ENCODE measurements around the gene FOXB2. TPM values are rescaled to one million over a fixed set of nuclear protein-coding genes. Genes with fewer than 3 reads are reported as not detected.

The FOXB2 gene
- total RNA-seq, 2 donors from 2014 or later: not detected

GRCh38 chr9:77023726-77024125, 4.3 kb downstream of the FOXB2 start:
- H3K4me3 Mint-ChIP-seq: no peak overlapping the region
- peaks cover 10% of the 10 kb centered on the region for H3K4me1 Mint-ChIP-seq
- H3K9me3 Mint-ChIP-seq: no peaks in the 10 kb centered on the region
- 85 to 100% methylated on average over 3 to 10 of the region's 10 CpGs for WGBS, 2 experiments (ENCODE audit: insufficient coverage in 1 of 2, insufficient read length in 1 of 2)
- H3K27me3 ChIP-seq (ENCODE audit: control insufficient read depth, insufficient read depth, low read length, poor library complexity, severe bottlenecking): peaks cover 75% of the 10 kb centered on the region
- TF ChIP-seq, protein P1, sequence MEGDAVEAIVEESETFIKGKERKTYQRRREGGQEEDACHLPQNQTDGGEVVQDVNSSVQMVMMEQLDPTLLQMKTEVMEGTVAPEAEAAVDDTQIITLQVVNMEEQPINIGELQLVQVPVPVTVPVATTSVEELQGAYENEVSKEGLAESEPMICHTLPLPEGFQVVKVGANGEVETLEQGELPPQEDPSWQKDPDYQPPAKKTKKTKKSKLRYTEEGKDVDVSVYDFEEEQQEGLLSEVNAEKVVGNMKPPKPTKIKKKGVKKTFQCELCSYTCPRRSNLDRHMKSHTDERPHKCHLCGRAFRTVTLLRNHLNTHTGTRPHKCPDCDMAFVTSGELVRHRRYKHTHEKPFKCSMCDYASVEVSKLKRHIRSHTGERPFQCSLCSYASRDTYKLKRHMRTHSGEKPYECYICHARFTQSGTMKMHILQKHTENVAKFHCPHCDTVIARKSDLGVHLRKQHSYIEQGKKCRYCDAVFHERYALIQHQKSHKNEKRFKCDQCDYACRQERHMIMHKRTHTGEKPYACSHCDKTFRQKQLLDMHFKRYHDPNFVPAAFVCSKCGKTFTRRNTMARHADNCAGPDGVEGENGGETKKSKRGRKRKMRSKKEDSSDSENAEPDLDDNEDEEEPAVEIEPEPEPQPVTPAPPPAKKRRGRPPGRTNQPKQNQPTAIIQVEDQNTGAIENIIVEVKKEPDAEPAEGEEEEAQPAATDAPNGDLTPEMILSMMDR (conservative IDR thresholded peaks at IDR 0.05): no peak
- H3K36me3 ChIP-seq (ENCODE audit: control insufficient read depth, insufficient read depth, low read length): no peaks in the 10 kb centered on the region
- no peak overlapping the region for H3K27ac Mint-ChIP-seq
- no peaks in the 10 kb centered on the region for H3K36me3 Mint-ChIP-seq (ENCODE audit: low read depth)
- no peak overlapping the region for H3K9ac ChIP-seq (ENCODE audit: extremely low read depth, low read length, poor library complexity, severe bottlenecking)
- no peaks in the 10 kb centered on the region for H3K9me3 ChIP-seq (ENCODE audit: control insufficient read depth, low read length)
- no peak overlapping the region for H3K27ac ChIP-seq (ENCODE audit: low read depth, low read length)
- peaks cover 81% of the 10 kb centered on the region for H3K27me3 Mint-ChIP-seq (ENCODE audit: insufficient read depth)
- no peak overlapping the region for H3K4me3 ChIP-seq (ENCODE audit: low read length)
- H3K4me1 ChIP-seq (ENCODE audit: control insufficient read depth, insufficient read depth, low read length): no peaks in the 10 kb centered on the region
- no peak for DNase-seq

DNA sequence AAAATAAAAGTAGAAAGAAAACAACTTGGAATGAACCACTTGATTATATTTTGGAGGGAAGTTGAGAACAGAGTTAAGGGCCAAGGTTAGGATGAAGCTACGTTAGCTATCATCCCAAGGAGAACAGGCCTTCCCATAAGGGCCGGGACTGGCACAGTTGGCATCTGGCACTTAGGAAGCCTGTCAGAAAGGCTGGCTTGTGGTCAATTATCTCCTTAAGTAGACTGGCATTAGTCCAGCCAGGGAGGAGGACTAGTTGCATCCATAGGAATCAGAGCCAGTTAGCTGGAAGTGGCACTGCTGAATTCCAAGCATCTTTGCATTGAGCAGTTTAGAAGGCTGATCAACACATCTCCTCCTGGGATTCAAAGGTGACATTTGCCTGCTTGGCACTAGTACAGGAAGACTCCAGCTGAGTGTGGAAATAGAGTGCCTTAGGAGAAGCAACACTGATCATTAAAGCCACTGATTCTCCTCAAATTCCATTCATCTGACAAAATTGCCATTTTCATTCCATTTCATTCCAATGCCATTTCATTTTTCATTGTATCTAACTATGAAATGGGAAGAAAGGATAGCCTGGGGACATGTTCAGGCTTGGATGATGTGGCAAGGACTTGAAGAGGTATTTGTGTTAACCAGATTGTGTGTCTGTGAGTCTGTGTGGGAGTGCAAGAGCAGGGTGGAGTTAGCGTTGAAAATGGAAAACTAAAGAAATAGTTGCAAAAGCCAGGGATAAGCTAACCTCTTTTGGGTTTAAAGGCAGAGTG, 5.5 kb downstream of the FOXB2 start:
- Histone ChIP-seq H3K4me1 (ENCODE audit: control insufficient read depth, insufficient read depth, low read length) (no peaks in the 10 kb centered on the region), H3K36me3 (ENCODE audit: control insufficient read depth, insufficient read depth, low read length) (no peaks in the 10 kb centered on the region), H3K9ac (ENCODE audit: extremely low read depth, low read length, poor library complexity, severe bottlenecking) (no peak overlapping the region), H3K27ac (ENCODE audit: low read depth, low read length) (no peak overlapping the region), H3K4me3 (ENCODE audit: low read length) (no peak overlapping the region), H3K27me3 (ENCODE audit: control insufficient read depth, insufficient read depth, low read length, poor library complexity, severe bottlenecking) (peaks cover 63% of the 10 kb centered on the region), H3K9me3 (ENCODE audit: control insufficient read depth, low read length) (no peaks in the 10 kb centered on the region)
- H3K27me3 Mint-ChIP-seq (ENCODE audit: insufficient read depth): peaks cover 71% of the 10 kb centered on the region
- H3K4me3 Mint-ChIP-seq: no peak overlapping the region
- DNase-seq: no peak
- WGBS, 2 experiments (ENCODE audit: insufficient coverage in 1 of 2, insufficient read length in 1 of 2): 88 to 91% methylated on average over 3 of the region's 3 CpGs
- peaks cover 10% of the 10 kb centered on the region for H3K4me1 Mint-ChIP-seq
- no peak overlapping the region for H3K27ac Mint-ChIP-seq
- TF ChIP-seq, protein P1 (conservative IDR thresholded peaks at IDR 0.05): no peak
- no peaks in the 10 kb centered on the region for H3K9me3 Mint-ChIP-seq
- H3K36me3 Mint-ChIP-seq (ENCODE audit: low read depth): no peaks in the 10 kb centered on the region

DNA sequence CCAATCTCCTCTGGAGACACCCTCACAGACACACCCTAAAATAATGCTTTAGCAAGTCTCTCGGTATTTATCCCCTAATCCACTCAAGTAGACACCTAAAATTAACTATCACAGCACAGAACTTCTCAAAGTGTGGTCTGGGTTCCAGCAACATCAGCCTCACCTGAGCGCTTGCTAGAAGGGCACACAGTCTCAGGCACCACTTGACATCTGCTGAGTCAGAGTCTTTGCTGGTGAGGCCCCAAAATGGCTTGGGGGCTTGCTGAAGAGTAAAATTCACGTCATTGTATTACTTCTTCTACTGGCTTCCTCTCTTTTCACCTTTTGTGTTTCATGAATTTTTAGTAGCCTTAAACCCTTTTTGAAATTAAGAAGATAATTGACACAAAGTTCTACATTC, 9.0 kb downstream of the FOXB2 start:
- 65 to 67% methylated on average over 2 to 3 of the region's 3 CpGs for WGBS, 2 experiments (ENCODE audit: insufficient coverage in 1 of 2, insufficient read length in 1 of 2)
- Histone ChIP-seq H3K9me3 (ENCODE audit: control insufficient read depth, low read length) (no peaks in the 10 kb centered on the region), H3K36me3 (ENCODE audit: control insufficient read depth, insufficient read depth, low read length) (no peaks in the 10 kb centered on the region), H3K9ac (ENCODE audit: extremely low read depth, low read length, poor library complexity, severe bottlenecking) (no peak overlapping the region), H3K27me3 (ENCODE audit: control insufficient read depth, insufficient read depth, low read length, poor library complexity, severe bottlenecking) (peaks cover 48% of the 10 kb centered on the region), H3K4me1 (ENCODE audit: control insufficient read depth, insufficient read depth, low read length) (no peaks in the 10 kb centered on the region), H3K4me3 (ENCODE audit: low read length) (no peak overlapping the region), H3K27ac (ENCODE audit: low read depth, low read length) (no peak overlapping the region)
- Mint-ChIP-seq H3K4me1 (peaks cover 5% of the 10 kb centered on the region), H3K27ac (no peak overlapping the region), H3K4me3 (no peak overlapping the region), H3K36me3 (ENCODE audit: low read depth) (no peaks in the 10 kb centered on the region), H3K9me3 (no peaks in the 10 kb centered on the region), H3K27me3 (ENCODE audit: insufficient read depth) (peaks cover 63% of the 10 kb centered on the region)
- DNase-seq: no peak
- TF ChIP-seq, protein P1 (conservative IDR thresholded peaks at IDR 0.05): no peak

All from endodermal cell (in vitro differentiated cells).